Activated CD4-positive, CD25-positive, alpha-beta regulatory T cell treated with anti-CD3 and anti-CD28 coated beads, Interleukin-2, amount 50 U/mL, for 24 hours (primary cell): ENCODE data around the gene G3BP1.
"Not testable (repeated sequence)": the region's sequence is repeated elsewhere in the genome, so short reads cannot be mapped to it uniquely, and the experiment has no call there.

Source experiments
- ATAC-seq, 2 donors: fragments of 150-1000 bp; cut with Tn5 transposase; one replicate each; pipeline ENCODE4 v1.10.0; 2021; ENCODE audit warnings: mild to moderate bottlenecking in 1 of 2, moderate library complexity in 1 of 2

The G3BP1 gene

GRCh38 chr5:151757233-151758140, 14.3 kb upstream of the G3BP1 start:
- peak; percentile 41 to 49 for ATAC-seq

- ATAC-seq = peak; percentile 5 to 14
These were observed 13.7 kb upstream of the G3BP1 start for GRCh38 chr5:151758141-151758429.

GRCh38 chr5:151758430-151759241, 13.1 kb upstream of the G3BP1 start, which contains the start of gene ATOX1:
TSS of gene ATOX1 (minus strand) at chr5:151758631. CDS start at chr5:151758551, 80 bp downstream.
- ATAC-seq = peak; percentile 96 to 97

- no peak for ATAC-seq
These were observed 7.0 kb upstream of the G3BP1 start for GRCh38 chr5:151764801-151765200.

- no peak for ATAC-seq
These were observed 4.8 kb upstream of the G3BP1 start for GRCh38 chr5:151766975-151767374.

GRCh38 chr5:151770383-151771258, 1.1 kb upstream of the G3BP1 start:
- ATAC-seq = peak; percentile 18 to 19

- ATAC-seq = no peak
These were observed 483 bp downstream of the G3BP1 start for GRCh38 chr5:151772029-151772845.

- ATAC-seq = no peak
These were observed 1.2 kb downstream of the G3BP1 start for GRCh38 chr5:151772846-151773561.

- ATAC-seq = no peak
These were observed 2.2 kb downstream of the G3BP1 start for GRCh38 chr5:151773951-151774350.

GRCh38 chr5:151775025-151775606, 3.4 kb downstream of the G3BP1 start:
- no peak for ATAC-seq

GRCh38 chr5:151779531-151780125, 7.9 kb downstream of the G3BP1 start:
- peak in 1 of 2 donors; percentile 58 for ATAC-seq

- ATAC-seq = no peak
These were observed 8.6 kb downstream of the G3BP1 start for GRCh38 chr5:151780348-151780747.

- no peak for ATAC-seq
These were observed 9.4 kb downstream of the G3BP1 start for GRCh38 chr5:151781201-151781600.

GRCh38 chr5:151783664-151784063, 11.9 kb downstream of the G3BP1 start:
- not testable (repeated sequence) for ATAC-seq

- no peak for ATAC-seq
These were observed 12.4 kb downstream of the G3BP1 start for GRCh38 chr5:151784141-151784540.

GRCh38 chr5:151786468-151786867, 14.7 kb downstream of the G3BP1 start:
- no peak for ATAC-seq

- no peak for ATAC-seq
These were observed 16.1 kb downstream of the G3BP1 start for GRCh38 chr5:151787817-151788216.

GRCh38 chr5:151793358-151793757, 21.6 kb downstream of the G3BP1 start:
- ATAC-seq = no peak

GRCh38 chr5:151795426-151795825, 23.7 kb downstream of the G3BP1 start:
- ATAC-seq = peak in 1 of 2 donors; percentile 41

GRCh38 chr5:151798674-151799073, 26.9 kb downstream of the G3BP1 start:
- ATAC-seq = no peak
